Activated gamma-delta T cell (primary cell): ENCODE results near the gene MBD3.
A peak's percentile ranks its signal among the peaks of the same experiment; 100 is the strongest.
"Not testable (repeated sequence)": the region's sequence is repeated elsewhere in the genome, so short reads cannot be mapped to it uniquely, and the experiment has no call there.

Source experiments
- DNase-seq: peaks from one replicate; lab custom pipeline; 2025; lab: John Stamatoyannopoulos, UW
- total RNA-seq, 2 donors: gene quantifications; one replicate each; lab custom pipeline; 2026; lab: John Stamatoyannopoulos, UW

The MBD3 gene
- total RNA-seq: 46.8 to 51.1 reads per million in 2 donors

GRCh38 chr19:1592755-1593500 lies at the start of gene MBD3:
TSS of gene MBD3 (minus strand) at chr19:1592865. CDS start at chr19:1592631, 234 bp downstream.
- peak; percentile 84 for DNase-seq

- not testable (repeated sequence) for DNase-seq
Measured at GRCh38 chr19:1640893-1641448, 48.3 kb upstream of the MBD3 start.

- DNase-seq: no peak
Measured at GRCh38 chr19:1636325-1637236, 43.9 kb upstream of the MBD3 start.

- DNase-seq: no peak
Measured at GRCh38 chr19:1634938-1635243, 42.2 kb upstream of the MBD3 start.

- no peak for DNase-seq
Measured at GRCh38 chr19:1634242-1634937, 41.7 kb upstream of the MBD3 start.

- no peak for DNase-seq
Measured at GRCh38 chr19:1633269-1633826, 40.7 kb upstream of the MBD3 start.

GRCh38 chr19:1632462-1633268 lies 40.0 kb upstream of the MBD3 start:
- DNase-seq: no peak

- DNase-seq: no peak
Measured at GRCh38 chr19:1631557-1632100, 39.0 kb upstream of the MBD3 start.

GRCh38 chr19:1630811-1631210 lies 38.1 kb upstream of the MBD3 start:
- no peak for DNase-seq

GRCh38 chr19:1630012-1630411 lies 37.3 kb upstream of the MBD3 start:
- DNase-seq: no peak

GRCh38 chr19:1629256-1629808 lies 36.7 kb upstream of the MBD3 start:
- DNase-seq: no peak

GRCh38 chr19:1627194-1627593 lies 34.5 kb upstream of the MBD3 start:
- DNase-seq: no peak

GRCh38 chr19:1626417-1627010 lies 33.8 kb upstream of the MBD3 start:
- no peak for DNase-seq

GRCh38 chr19:1624458-1624857 lies 31.8 kb upstream of the MBD3 start:
- DNase-seq: no peak

GRCh38 chr19:1622541-1622940 lies 29.9 kb upstream of the MBD3 start:
- DNase-seq: no peak

GRCh38 chr19:1622007-1622406 lies 29.3 kb upstream of the MBD3 start:
- no peak for DNase-seq

GRCh38 chr19:1621574-1621973 lies 28.9 kb upstream of the MBD3 start:
- no peak for DNase-seq

GRCh38 chr19:1621021-1621420 lies 28.4 kb upstream of the MBD3 start:
- no peak for DNase-seq

GRCh38 chr19:1620502-1620901 lies 27.8 kb upstream of the MBD3 start:
- no peak for DNase-seq

GRCh38 chr19:1619703-1620102 lies 27.0 kb upstream of the MBD3 start:
- DNase-seq: no peak
